Gastrocnemius medialis (tissue), 4 donors: ENCODE results near the gene STIM1. TPM values are rescaled to one million over a fixed set of nuclear protein-coding genes. Genes with fewer than 3 reads are reported as not detected.

ENCODE experiments used
- ATAC-seq, 2 donors: fragments of 150-250 bp; one replicate each; pipeline ENCODE4 v1.9.1; 2016
- DNase-seq, 2 donors: peaks; one replicate each; pipeline ENCODE4 v3.0.0-alpha.2; 2019
- H3K27ac ChIP-seq, 4 donors: fragments of 200-600 bp; sonication (generic); 1 replicate in 1 of 4; 2 replicates in 3 of 4; pipeline ENCODE4 v1.5.1; 2016 to 2018; ENCODE audit warnings: mild to moderate bottlenecking in 2 of 4, moderate library complexity in 1 of 4
- H3K27me3 ChIP-seq, 3 donors: fragments of 200-600 bp; sonication (generic) in 2 of 3; 1 replicate in 1 of 3; 2 replicates in 2 of 3; pipeline versions ENCODE4 v1.5.1 to v1.6.0; 2016 to 2019; ENCODE audit warnings: mild to moderate bottlenecking in 1 of 3, moderate library complexity in 1 of 3
- H3K36me3 ChIP-seq, 2 donors: fragments of 200-600 bp; sonication (generic) in 1 of 2; one replicate each; pipeline ENCODE4 v1.5.1; 2017 to 2018
- H3K4me1 ChIP-seq, 2 donors: fragments of 200-600 bp; sonication (generic) in 1 of 2; one replicate each; pipeline ENCODE4 v1.5.1; 2016 to 2017; ENCODE audit warnings: mild to moderate bottlenecking in 2 of 2
- H3K4me3 ChIP-seq, 4 donors: fragments of 200-600 bp; sonication (generic) in 3 of 4; 1 replicate in 1 of 4; 2 replicates in 3 of 4; pipeline ENCODE4 v1.5.1; 2016 to 2019; ENCODE audit warnings: mild to moderate bottlenecking in 2 of 4
- H3K9me3 ChIP-seq, 3 donors: fragments of 200-600 bp; sonication (generic) in 2 of 3; 1 replicate in 1 of 3; 2 replicates in 2 of 3; pipeline ENCODE4 v1.5.1; 2016 to 2019
- POLR2A ChIP-seq, 2 donors: fragments of 450-650 bp; IDR thresholded peaks; one replicate each; pipeline ENCODE4 v1.6.1; 2017; ENCODE audit warnings: antibody characterized with exemption in 2 of 2, mild to moderate bottlenecking in 2 of 2, moderate library complexity in 2 of 2
- in situ Hi-C, 4 donors: fragments of 200-750 bp; cut with MboI; loops; one replicate each; pipeline versions ENCODE4 v1.15.0 to v1.8.0; 2017; ENCODE audit warnings: low sequenced_read_pairs in 4 of 4
- intact Hi-C: fragments of 100-400 bp; cut with DNase I; formaldehyde crosslinking; loops from one replicate; pipeline ENCODE4 v1.15.1; 2023; ENCODE audit warnings: low total_unique reads
- total RNA-seq, 4 donors: library from RNA; depleted of rRNA; stranded (reverse); fragments of >200 nt; gene quantifications; one replicate each; pipeline versions ENCODE4 v1.1.0 to v1.2.3, GENCODE V29; 2016
- TF ChIP-seq, protein P1 (sequence below), 5 experiments: fragments of 450-650 bp in 3 of 5; fragments of 200-600 bp in 2 of 5; sonication (generic) in 2 of 5; IDR thresholded peaks in 4 of 5; conservative IDR thresholded peaks in 1 of 5; 1 replicate in 4 of 5; 2 replicates in 1 of 5; pipeline ENCODE4 v1.5.1; 2016 to 2019; ENCODE audit warnings: antibody characterized with exemption in 5 of 5, mild to moderate bottlenecking in 3 of 5, moderate library complexity in 3 of 5

STIM1 gene
- total RNA-seq, 4 donors from 2014 or later, result 45.9 to 132 (median 87.3) TPM

DNA sequence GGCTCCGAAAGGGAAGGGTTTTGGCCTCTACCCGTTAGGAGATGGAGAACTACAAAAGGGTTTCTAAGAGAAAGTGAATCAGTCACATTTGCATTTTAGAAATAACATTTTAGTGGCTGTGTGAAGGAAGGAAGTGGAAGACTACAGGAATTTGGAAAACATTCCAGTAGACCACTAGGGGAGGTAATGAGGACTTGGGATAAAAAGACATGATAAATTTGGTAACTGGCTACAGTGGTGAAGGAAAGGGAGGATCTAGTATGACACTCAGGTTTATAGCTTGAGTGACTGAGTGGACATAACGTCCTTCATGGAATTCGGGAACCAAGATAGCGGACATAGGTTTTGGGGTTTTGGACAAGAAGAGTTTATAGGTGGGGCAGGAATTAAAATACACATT lies 232.1 kb downstream of the STIM1 start:
- Histone ChIP-seq H3K9me3 (no peaks in the 10 kb centered on the region), H3K4me3 (no peak overlapping the region), H3K27ac (no peak overlapping the region), H3K4me1 (no peaks in the 10 kb centered on the region), H3K36me3 (peaks cover 5 to 73% of the 10 kb centered on the region in 2 donors), H3K27me3 (no peaks in the 10 kb centered on the region)
- DNase-seq, result no peak
- intact Hi-C loops (no loop called here), in situ Hi-C loops (no loop called here)
- no peak for ATAC-seq
- TF ChIP-seq POLR2A (IDR thresholded peaks at IDR 0.05), result no peak
- TF ChIP-seq, protein P1, sequence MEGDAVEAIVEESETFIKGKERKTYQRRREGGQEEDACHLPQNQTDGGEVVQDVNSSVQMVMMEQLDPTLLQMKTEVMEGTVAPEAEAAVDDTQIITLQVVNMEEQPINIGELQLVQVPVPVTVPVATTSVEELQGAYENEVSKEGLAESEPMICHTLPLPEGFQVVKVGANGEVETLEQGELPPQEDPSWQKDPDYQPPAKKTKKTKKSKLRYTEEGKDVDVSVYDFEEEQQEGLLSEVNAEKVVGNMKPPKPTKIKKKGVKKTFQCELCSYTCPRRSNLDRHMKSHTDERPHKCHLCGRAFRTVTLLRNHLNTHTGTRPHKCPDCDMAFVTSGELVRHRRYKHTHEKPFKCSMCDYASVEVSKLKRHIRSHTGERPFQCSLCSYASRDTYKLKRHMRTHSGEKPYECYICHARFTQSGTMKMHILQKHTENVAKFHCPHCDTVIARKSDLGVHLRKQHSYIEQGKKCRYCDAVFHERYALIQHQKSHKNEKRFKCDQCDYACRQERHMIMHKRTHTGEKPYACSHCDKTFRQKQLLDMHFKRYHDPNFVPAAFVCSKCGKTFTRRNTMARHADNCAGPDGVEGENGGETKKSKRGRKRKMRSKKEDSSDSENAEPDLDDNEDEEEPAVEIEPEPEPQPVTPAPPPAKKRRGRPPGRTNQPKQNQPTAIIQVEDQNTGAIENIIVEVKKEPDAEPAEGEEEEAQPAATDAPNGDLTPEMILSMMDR (IDR thresholded peaks at IDR 0.05 in 4 of 5, conservative IDR thresholded peaks at IDR 0.05 in 1 of 5), result no peak

DNA sequence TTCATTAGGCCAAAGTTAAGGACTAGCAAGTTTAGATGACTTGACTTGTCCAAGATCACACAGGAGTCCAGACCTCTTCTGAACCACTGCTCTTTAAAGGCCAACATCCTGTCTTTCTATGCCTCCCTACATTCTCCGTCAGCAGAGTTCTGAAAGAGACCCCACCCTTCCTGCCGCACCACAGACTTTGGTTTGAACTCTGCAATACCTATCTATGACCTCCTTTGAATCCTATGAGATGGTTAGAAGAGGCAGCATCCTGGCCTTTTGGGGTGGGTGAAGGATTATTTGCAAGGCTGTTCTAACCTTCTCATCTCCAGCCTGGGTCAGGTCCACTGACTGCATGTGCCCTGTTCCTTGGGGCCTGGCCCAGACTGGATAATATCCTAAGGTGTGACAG lies 234.8 kb downstream of the STIM1 start:
- intact Hi-C loops (no loop called here), in situ Hi-C loops (no loop called here)
- Histone ChIP-seq H3K4me1 (peaks cover 5 to 6% of the 10 kb centered on the region in 2 donors), H3K27ac (no peak overlapping the region), H3K36me3 (peaks cover 5 to 49% of the 10 kb centered on the region in 2 donors), H3K27me3 (no peaks in the 10 kb centered on the region), H3K9me3 (no peaks in the 10 kb centered on the region), H3K4me3 (no peak overlapping the region)
- ATAC-seq (no peak), DNase-seq (no peak)
- TF ChIP-seq POLR2A (IDR thresholded peaks at IDR 0.05), result no peak
- TF ChIP-seq, protein P1 (IDR thresholded peaks at IDR 0.05 in 4 of 5, conservative IDR thresholded peaks at IDR 0.05 in 1 of 5), result no peak

DNA sequence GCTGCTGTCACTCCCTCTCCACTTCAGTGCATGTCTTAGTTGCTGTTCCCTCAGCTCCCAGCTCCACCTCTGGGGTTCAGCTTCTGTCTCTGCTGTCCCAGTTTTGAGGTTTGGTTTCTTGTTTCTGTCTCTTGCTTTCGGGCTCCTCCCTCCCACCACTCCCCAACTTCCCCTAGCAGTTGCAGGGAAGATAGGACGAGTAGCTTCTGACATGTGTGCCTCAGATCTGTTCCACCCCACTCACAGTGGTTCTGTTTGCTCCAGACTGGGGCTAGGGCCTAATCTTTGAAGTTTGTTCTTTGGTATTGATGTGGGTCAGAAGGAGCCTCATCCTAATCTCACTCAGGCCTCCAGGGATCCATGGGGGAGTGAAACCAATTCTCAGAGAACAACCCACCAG lies 236.6 kb downstream of the STIM1 start:
- no peak overlapping the region for H3K27ac ChIP-seq
- intact Hi-C loops (no loop called here), in situ Hi-C loops (no loop called here)
- TF ChIP-seq, protein P1 (IDR thresholded peaks at IDR 0.05 in 4 of 5, conservative IDR thresholded peaks at IDR 0.05 in 1 of 5), result no peak
- no peak for TF ChIP-seq POLR2A (IDR thresholded peaks at IDR 0.05)
- DNase-seq (no peak), ATAC-seq (no peak)
- peaks cover 15 to 16% of the 10 kb centered on the region in 2 donors for H3K4me1 ChIP-seq
- H3K27me3 ChIP-seq, result no peaks in the 10 kb centered on the region
- peaks cover 0 to 37% of the 10 kb centered on the region in 2 donors for H3K36me3 ChIP-seq
- H3K4me3 ChIP-seq, result no peak overlapping the region
- H3K9me3 ChIP-seq, result no peaks in the 10 kb centered on the region

DNA sequence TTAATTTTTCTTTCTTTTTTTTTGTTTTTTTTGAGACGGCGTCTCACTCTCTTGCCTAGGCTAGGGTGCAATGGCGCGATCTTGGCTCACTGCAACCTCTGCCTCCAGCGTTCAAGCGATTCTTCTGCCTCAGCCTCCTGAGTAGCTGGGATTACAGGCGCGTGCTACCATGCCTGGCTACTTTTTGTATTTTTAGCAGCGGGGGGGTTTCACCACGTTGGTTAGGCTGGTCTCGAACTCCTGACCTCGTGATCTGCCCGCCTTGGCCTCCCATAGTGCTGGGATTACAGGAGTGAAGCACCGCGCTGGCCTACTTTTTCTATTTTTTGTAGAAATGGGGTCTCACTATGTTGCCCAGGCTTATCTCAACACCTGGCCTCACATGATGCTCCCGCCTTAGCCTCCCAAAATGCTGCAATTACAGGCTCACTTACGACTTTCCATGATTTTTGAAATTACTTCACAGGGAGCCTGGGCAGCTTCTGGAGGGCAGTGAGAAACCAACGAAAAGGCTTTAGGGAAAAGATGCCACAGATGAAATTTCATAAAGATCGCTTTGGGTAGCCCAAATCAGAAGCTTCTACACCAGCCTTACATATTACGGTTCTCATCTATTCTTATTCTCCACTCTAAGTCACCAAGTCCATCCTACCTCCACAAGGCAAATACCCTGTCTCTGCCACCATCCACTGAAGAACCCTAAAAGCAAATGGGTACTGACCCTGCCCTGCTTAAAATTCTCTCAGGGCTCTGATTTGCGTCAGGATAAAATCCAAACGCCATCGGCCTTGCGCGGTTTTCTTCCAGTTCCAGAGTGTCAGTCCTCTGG lies 238.3 kb downstream of the STIM1 start:
- ATAC-seq (peak; percentile 2 to 23), DNase-seq (no peak)
- intact Hi-C loops (no loop called here), in situ Hi-C loops (no loop called here)
- Histone ChIP-seq H3K4me3 (peak overlapping the region; percentile 81 to 93 (median 86)), H3K9me3 (no peaks in the 10 kb centered on the region), H3K27me3 (no peaks in the 10 kb centered on the region), H3K36me3 (peaks cover 0 to 22% of the 10 kb centered on the region in 2 donors), H3K4me1 (peaks cover 16 to 20% of the 10 kb centered on the region in 2 donors), H3K27ac (peak overlapping the region; percentile 89 to 98 (median 94))
- TF ChIP-seq, protein P1 (IDR thresholded peaks at IDR 0.05 in 4 of 5, conservative IDR thresholded peaks at IDR 0.05 in 1 of 5), result no peak
- no peak for TF ChIP-seq POLR2A (IDR thresholded peaks at IDR 0.05)
